ENCODE data around the gene LDAH.
A peak's percentile ranks its signal among the peaks of the same experiment; 100 is the strongest.

The LDAH gene

DNA sequence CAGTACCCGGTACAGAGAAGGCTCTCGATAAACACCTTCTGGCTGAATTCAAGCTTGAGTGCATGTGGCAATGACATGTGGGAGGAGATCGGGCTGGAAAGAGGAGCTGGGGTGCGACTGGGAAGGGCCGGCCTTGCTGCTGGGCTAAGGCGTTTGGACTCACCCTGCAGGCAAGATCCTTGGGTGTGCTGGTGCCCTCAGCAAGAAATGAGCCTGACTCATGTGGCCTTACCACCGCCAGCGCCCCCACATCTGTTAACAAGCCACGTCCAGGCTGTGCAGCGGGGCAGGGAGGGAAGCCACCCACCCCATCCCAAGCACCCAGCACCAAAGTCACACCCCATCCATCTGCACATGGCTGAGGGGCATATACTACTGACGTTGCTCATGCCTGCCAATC is 173.3 kb downstream of the LDAH start:
- H3K4me3 ChIP-seq (ENCODE audit: control insufficient read depth in 1 of 7, extremely low read depth in 1 of 7, insufficient read depth in 4 of 7, low read depth in 2 of 7, low read length in 6 of 7): peak overlapping the region in 1 of 7 experiments; percentile 85
- no peak overlapping the region for H3K27ac ChIP-seq (ENCODE audit: insufficient read depth in 1 of 2, low read depth in 1 of 2, low read length in 2 of 2, poor library complexity in 1 of 2, severe bottlenecking in 2 of 2)
- CTCF ChIA-PET: interaction anchor here (0.6 to 4.4 kb wide), 4 partner anchors 8 to 240 kb away, joined by 3 to 26 read pairs (median 8); no protein-coding TSS in a partner anchor
- H3K4me1 ChIP-seq (ENCODE audit: control extremely low read depth in 1 of 4, control insufficient read depth in 4 of 4, insufficient read depth in 4 of 4, low read length in 3 of 4): peaks cover 2 to 28% (median 18%) of the 10 kb centered on the region in 4 experiments
- H3K36me3 ChIP-seq (ENCODE audit: control insufficient read depth in 4 of 4, insufficient read depth in 4 of 4, low read length in 3 of 4): peaks cover 0 to 20% (median 5%) of the 10 kb centered on the region in 4 experiments
- POLR2A ChIA-PET: interaction anchor here (1.9 kb wide), 1 partner anchor 203 kb away, joined by 8 read pairs; the partner anchor contains the start of gene RHOB
- no peak for DNase-seq
- no peaks in the 10 kb centered on the region for H3K9me3 ChIP-seq (ENCODE audit: control extremely low read depth in 1 of 5, control insufficient read depth in 4 of 5, insufficient read depth in 2 of 5, low read depth in 1 of 5, low read length in 4 of 5)
- H3K27me3 ChIP-seq (replicated peaks in 2 of 5; ENCODE audit: control insufficient read depth in 4 of 5, insufficient read depth in 5 of 5, low read length in 4 of 5): no peaks in the 10 kb centered on the region
- WGBS (ENCODE audit: insufficient coverage): 98% methylated on average over 10 of the region's 11 CpGs

DNA sequence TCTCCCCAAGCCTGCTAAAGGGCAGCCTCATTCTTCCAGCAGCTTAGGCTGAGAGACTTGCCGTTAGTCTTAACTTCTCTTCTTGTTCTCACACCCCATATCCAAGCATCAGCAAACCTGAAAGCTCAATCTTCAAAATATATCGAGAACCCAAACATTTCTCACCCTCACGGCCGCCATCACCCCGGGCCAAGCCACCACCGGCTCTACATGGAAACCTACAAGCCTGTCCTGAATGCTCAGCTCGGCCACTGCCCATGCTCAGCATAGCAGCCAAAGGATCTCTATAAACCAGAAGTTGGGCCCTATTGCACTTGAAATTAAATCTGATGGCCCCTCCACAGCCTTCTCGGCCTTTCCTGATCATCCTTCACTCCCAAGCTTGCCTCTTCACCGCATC is 174.1 kb downstream of the LDAH start:
- Histone ChIP-seq H3K4me3 (ENCODE audit: control insufficient read depth in 1 of 7, extremely low read depth in 1 of 7, insufficient read depth in 4 of 7, low read depth in 2 of 7, low read length in 6 of 7) (no peak overlapping the region), H3K9me3 (ENCODE audit: control extremely low read depth in 1 of 5, control insufficient read depth in 4 of 5, insufficient read depth in 2 of 5, low read depth in 1 of 5, low read length in 4 of 5) (no peaks in the 10 kb centered on the region), H3K27ac (ENCODE audit: insufficient read depth in 1 of 2, low read depth in 1 of 2, low read length in 2 of 2, poor library complexity in 1 of 2, severe bottlenecking in 2 of 2) (no peak overlapping the region), H3K36me3 (ENCODE audit: control insufficient read depth in 4 of 4, insufficient read depth in 4 of 4, low read length in 3 of 4) (peaks cover 0 to 23% (median 9%) of the 10 kb centered on the region in 4 experiments), H3K4me1 (ENCODE audit: control extremely low read depth in 1 of 4, control insufficient read depth in 4 of 4, insufficient read depth in 4 of 4, low read length in 3 of 4) (peaks cover 2 to 22% (median 16%) of the 10 kb centered on the region in 4 experiments), H3K27me3 (replicated peaks in 2 of 5; ENCODE audit: control insufficient read depth in 4 of 5, insufficient read depth in 5 of 5, low read length in 4 of 5) (no peaks in the 10 kb centered on the region)
- over 99% methylated on average over 9 of the region's 9 CpGs for WGBS (ENCODE audit: insufficient coverage)
- POLR2A ChIA-PET: interaction anchor here (0.9 to 1.9 kb wide), 2 partner anchors 202 to 205 kb away, joined by 3 to 8 read pairs; partner anchors contain the start of gene RHOB
- no peak for DNase-seq
- CTCF ChIA-PET: interaction anchor here (0.6 to 4.4 kb wide), 8 partner anchors 8 to 237 kb away, joined by 3 to 26 read pairs (median 5); partner anchors contain the start of gene RHOB

DNA sequence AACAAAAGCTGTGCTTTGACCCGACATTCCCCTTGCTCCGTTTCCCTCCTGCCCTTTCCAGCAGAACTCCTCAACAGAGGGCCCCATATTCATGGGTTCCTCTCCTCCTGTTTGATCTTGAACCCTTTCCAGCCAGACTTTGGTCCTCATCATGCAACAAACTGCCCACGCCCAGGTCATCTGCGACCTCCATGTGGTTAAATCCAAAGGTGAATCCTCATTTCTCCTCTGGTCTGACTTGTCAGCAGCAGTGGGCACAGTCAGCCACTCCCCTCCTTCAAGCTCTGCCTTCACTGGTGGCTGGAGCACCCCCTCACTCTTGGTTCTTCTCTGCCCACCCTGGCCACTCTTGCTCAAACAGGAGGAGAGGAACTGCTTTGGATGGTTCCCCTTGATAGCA is 174.7 kb downstream of the LDAH start:
- 96% methylated on average over 4 of the region's 4 CpGs for WGBS (ENCODE audit: insufficient coverage)
- ChIA-PET CTCF (interaction anchor here (1.0 to 4.4 kb wide), 7 partner anchors 7 to 237 kb away, joined by 3 to 26 read pairs (median 5); partner anchors contain the start of gene RHOB), POLR2A (interaction anchor here (0.9 kb wide), 1 partner anchor 204 kb away, joined by 3 read pairs; no protein-coding TSS in a partner anchor)
- no peak overlapping the region for H3K27ac ChIP-seq (ENCODE audit: insufficient read depth in 1 of 2, low read depth in 1 of 2, low read length in 2 of 2, poor library complexity in 1 of 2, severe bottlenecking in 2 of 2)
- H3K4me1 ChIP-seq (ENCODE audit: control extremely low read depth in 1 of 4, control insufficient read depth in 4 of 4, insufficient read depth in 4 of 4, low read length in 3 of 4): peaks cover 2 to 23% (median 16%) of the 10 kb centered on the region in 4 experiments
- H3K9me3 ChIP-seq (ENCODE audit: control extremely low read depth in 1 of 5, control insufficient read depth in 4 of 5, insufficient read depth in 2 of 5, low read depth in 1 of 5, low read length in 4 of 5): no peaks in the 10 kb centered on the region
- peaks cover 0 to 23% (median 10%) of the 10 kb centered on the region in 4 experiments for H3K36me3 ChIP-seq (ENCODE audit: control insufficient read depth in 4 of 4, insufficient read depth in 4 of 4, low read length in 3 of 4)
- DNase-seq: no peak
- no peak overlapping the region for H3K4me3 ChIP-seq (ENCODE audit: control insufficient read depth in 1 of 7, extremely low read depth in 1 of 7, insufficient read depth in 4 of 7, low read depth in 2 of 7, low read length in 6 of 7)
- H3K27me3 ChIP-seq (replicated peaks in 2 of 5; ENCODE audit: control insufficient read depth in 4 of 5, insufficient read depth in 5 of 5, low read length in 4 of 5): no peaks in the 10 kb centered on the region

DNA sequence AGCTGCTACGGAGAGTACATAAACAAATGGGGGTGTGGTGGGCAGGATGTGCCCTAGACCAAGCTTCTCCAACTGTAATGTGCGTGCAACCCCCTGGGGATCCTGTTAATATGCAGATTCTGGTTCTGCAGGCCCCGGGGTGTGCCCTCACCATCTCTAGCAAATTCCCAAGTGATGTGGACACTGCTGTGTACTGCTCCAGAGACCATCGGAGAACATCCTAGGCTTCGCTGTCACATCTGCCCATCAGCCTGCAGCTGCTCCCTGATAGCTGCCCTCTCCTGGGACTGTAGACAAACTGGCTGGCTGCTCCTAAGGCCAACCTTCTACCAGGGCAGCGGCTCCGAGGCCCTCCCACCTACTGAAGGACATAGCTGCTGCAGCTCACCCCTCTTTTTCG is 175.2 kb downstream of the LDAH start:
- Histone ChIP-seq H3K4me3 (ENCODE audit: control insufficient read depth in 1 of 7, extremely low read depth in 1 of 7, insufficient read depth in 4 of 7, low read depth in 2 of 7, low read length in 6 of 7) (no peak overlapping the region), H3K27ac (ENCODE audit: insufficient read depth in 1 of 2, low read depth in 1 of 2, low read length in 2 of 2, poor library complexity in 1 of 2, severe bottlenecking in 2 of 2) (no peak overlapping the region), H3K36me3 (ENCODE audit: control insufficient read depth in 4 of 4, insufficient read depth in 4 of 4, low read length in 3 of 4) (peaks cover 0 to 23% (median 11%) of the 10 kb centered on the region in 4 experiments), H3K4me1 (ENCODE audit: control extremely low read depth in 1 of 4, control insufficient read depth in 4 of 4, insufficient read depth in 4 of 4, low read length in 3 of 4) (peaks cover 2 to 25% (median 16%) of the 10 kb centered on the region in 4 experiments), H3K9me3 (ENCODE audit: control extremely low read depth in 1 of 5, control insufficient read depth in 4 of 5, insufficient read depth in 2 of 5, low read depth in 1 of 5, low read length in 4 of 5) (no peaks in the 10 kb centered on the region), H3K27me3 (replicated peaks in 2 of 5; ENCODE audit: control insufficient read depth in 4 of 5, insufficient read depth in 5 of 5, low read length in 4 of 5) (no peaks in the 10 kb centered on the region)
- DNase-seq: no peak
- 95% methylated on average over 7 of the region's 8 CpGs for WGBS (ENCODE audit: insufficient coverage)
- CTCF ChIA-PET: interaction anchor here (1.5 to 1.8 kb wide), 4 partner anchors 10 to 236 kb away, joined by 4 to 10 read pairs (median 5); partner anchors contain the start of gene RHOB
- POLR2A ChIA-PET: interaction anchor here (0.5 kb wide), 1 partner anchor 676 kb away, joined by 8 read pairs; no protein-coding TSS in a partner anchor

DNA sequence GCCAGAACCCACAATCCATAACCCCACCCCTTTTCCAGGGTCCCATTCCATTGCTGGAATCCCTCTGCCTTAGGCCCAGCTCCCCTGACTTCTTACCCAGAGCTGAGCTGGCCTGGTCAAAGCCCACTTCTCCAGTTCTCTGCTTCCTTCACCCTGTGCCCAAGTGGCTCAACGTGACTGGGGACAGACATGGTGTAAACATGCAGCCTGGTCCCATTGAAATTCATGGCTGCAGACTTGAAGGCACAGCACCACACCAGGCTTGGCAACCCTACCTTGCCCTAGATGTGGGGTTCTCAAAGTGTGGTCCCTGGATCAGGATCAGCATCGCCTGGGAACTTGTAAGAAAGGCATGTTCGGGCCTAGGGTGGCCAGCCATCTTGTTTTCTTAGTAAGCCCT is 175.7 kb downstream of the LDAH start:
- WGBS (ENCODE audit: insufficient coverage): 100% methylated on average over 3 of the region's 3 CpGs

DNA sequence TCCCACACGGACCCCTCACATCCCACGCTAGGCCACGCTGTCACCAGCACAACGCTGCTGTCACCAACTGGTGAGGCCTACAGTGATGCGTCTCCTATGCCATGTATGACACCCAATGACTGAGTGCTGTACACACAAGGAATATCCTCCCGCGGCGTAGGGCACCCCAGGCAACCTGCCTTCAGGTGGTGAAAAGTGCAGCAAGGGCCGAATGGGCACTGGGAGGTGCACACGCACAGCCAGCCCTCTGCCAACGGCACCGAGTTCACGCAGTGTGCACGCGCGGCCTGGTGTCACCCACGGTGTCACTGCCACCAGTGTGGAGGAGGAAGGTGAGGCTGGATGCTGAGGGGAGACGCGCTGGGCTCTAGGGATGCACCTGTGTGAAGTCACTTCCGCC is 176.5 kb downstream of the LDAH start:
- DNase-seq: no peak
- ChIA-PET POLR2A (no interaction called here), CTCF (interaction anchor here (1.1 to 1.8 kb wide), 3 partner anchors 12 to 210 kb away, joined by 3 to 5 read pairs (median 3); no protein-coding TSS in a partner anchor)
- H3K4me3 ChIP-seq (ENCODE audit: control insufficient read depth in 1 of 7, extremely low read depth in 1 of 7, insufficient read depth in 4 of 7, low read depth in 2 of 7, low read length in 6 of 7): no peak overlapping the region
- H3K36me3 ChIP-seq (ENCODE audit: control insufficient read depth in 4 of 4, insufficient read depth in 4 of 4, low read length in 3 of 4): peaks cover 0 to 30% (median 12%) of the 10 kb centered on the region in 4 experiments
- no peak overlapping the region for H3K27ac ChIP-seq (ENCODE audit: insufficient read depth in 1 of 2, low read depth in 1 of 2, low read length in 2 of 2, poor library complexity in 1 of 2, severe bottlenecking in 2 of 2)
- WGBS (ENCODE audit: insufficient coverage): 99% methylated on average over 20 of the region's 20 CpGs
- no peaks in the 10 kb centered on the region for H3K9me3 ChIP-seq (ENCODE audit: control extremely low read depth in 1 of 5, control insufficient read depth in 4 of 5, insufficient read depth in 2 of 5, low read depth in 1 of 5, low read length in 4 of 5)
- peaks cover 2 to 20% (median 12%) of the 10 kb centered on the region in 4 experiments for H3K4me1 ChIP-seq (ENCODE audit: control extremely low read depth in 1 of 4, control insufficient read depth in 4 of 4, insufficient read depth in 4 of 4, low read length in 3 of 4)
- no peaks in the 10 kb centered on the region for H3K27me3 ChIP-seq (replicated peaks in 2 of 5; ENCODE audit: control insufficient read depth in 4 of 5, insufficient read depth in 5 of 5, low read length in 4 of 5)

More for the DNA sequence above, 175.7 kb downstream of the LDAH start:
- Histone ChIP-seq H3K27ac (ENCODE audit: insufficient read depth in 1 of 2, low read depth in 1 of 2, low read length in 2 of 2, poor library complexity in 1 of 2, severe bottlenecking in 2 of 2) (no peak overlapping the region), H3K9me3 (ENCODE audit: control extremely low read depth in 1 of 5, control insufficient read depth in 4 of 5, insufficient read depth in 2 of 5, low read depth in 1 of 5, low read length in 4 of 5) (no peaks in the 10 kb centered on the region), H3K4me3 (ENCODE audit: control insufficient read depth in 1 of 7, extremely low read depth in 1 of 7, insufficient read depth in 4 of 7, low read depth in 2 of 7, low read length in 6 of 7) (no peak overlapping the region), H3K4me1 (ENCODE audit: control extremely low read depth in 1 of 4, control insufficient read depth in 4 of 4, insufficient read depth in 4 of 4, low read length in 3 of 4) (peaks cover 2 to 25% (median 16%) of the 10 kb centered on the region in 4 experiments), H3K36me3 (ENCODE audit: control insufficient read depth in 4 of 4, insufficient read depth in 4 of 4, low read length in 3 of 4) (peaks cover 0 to 23% (median 11%) of the 10 kb centered on the region in 4 experiments), H3K27me3 (replicated peaks in 2 of 5; ENCODE audit: control insufficient read depth in 4 of 5, insufficient read depth in 5 of 5, low read length in 4 of 5) (no peaks in the 10 kb centered on the region)
- CTCF ChIA-PET: interaction anchor here (1.2 to 1.8 kb wide), 2 partner anchors 16 to 210 kb away, joined by 3 to 5 read pairs; no protein-coding TSS in a partner anchor
- no peak for DNase-seq
- POLR2A ChIA-PET: interaction anchor here (0.5 kb wide), 1 partner anchor 675 kb away, joined by 8 read pairs; no protein-coding TSS in a partner anchor

DNA sequence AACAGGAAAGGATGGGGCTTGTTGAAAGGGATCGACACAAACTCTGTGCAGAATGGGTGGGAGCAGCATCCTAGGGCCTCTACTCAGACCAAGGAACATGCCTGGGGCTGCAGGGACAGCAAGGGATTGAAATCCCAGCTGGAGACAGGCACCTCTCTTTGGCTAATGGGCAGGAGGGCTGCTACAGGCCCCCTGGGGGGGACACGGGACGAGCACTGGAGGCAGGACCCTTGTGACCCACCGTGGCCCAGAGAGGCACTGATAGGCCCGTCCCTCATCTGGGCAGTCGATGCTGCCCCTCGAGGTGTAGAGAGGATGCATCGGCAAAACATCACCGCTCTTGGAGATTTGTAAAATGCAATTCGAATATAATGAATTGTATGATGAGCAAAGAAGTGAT is 177.1 kb downstream of the LDAH start:
- no peak for DNase-seq
- WGBS (ENCODE audit: insufficient coverage): 98% methylated on average over 7 of the region's 10 CpGs
- CTCF ChIA-PET: interaction anchor here (0.6 to 1.8 kb wide), 3 partner anchors 12 to 46 kb away, joined by 3 to 5 read pairs (median 3); no protein-coding TSS in a partner anchor

More for the DNA sequence above, 177.1 kb downstream of the LDAH start:
- Histone ChIP-seq H3K4me3 (ENCODE audit: control insufficient read depth in 1 of 7, extremely low read depth in 1 of 7, insufficient read depth in 4 of 7, low read depth in 2 of 7, low read length in 6 of 7) (no peak overlapping the region), H3K27me3 (replicated peaks in 2 of 5; ENCODE audit: control insufficient read depth in 4 of 5, insufficient read depth in 5 of 5, low read length in 4 of 5) (no peaks in the 10 kb centered on the region), H3K4me1 (ENCODE audit: control extremely low read depth in 1 of 4, control insufficient read depth in 4 of 4, insufficient read depth in 4 of 4, low read length in 3 of 4) (peaks cover 2 to 17% (median 10%) of the 10 kb centered on the region in 4 experiments), H3K27ac (ENCODE audit: insufficient read depth in 1 of 2, low read depth in 1 of 2, low read length in 2 of 2, poor library complexity in 1 of 2, severe bottlenecking in 2 of 2) (no peak overlapping the region), H3K9me3 (ENCODE audit: control extremely low read depth in 1 of 5, control insufficient read depth in 4 of 5, insufficient read depth in 2 of 5, low read depth in 1 of 5, low read length in 4 of 5) (no peaks in the 10 kb centered on the region), H3K36me3 (ENCODE audit: control insufficient read depth in 4 of 4, insufficient read depth in 4 of 4, low read length in 3 of 4) (peaks cover 0 to 37% (median 15%) of the 10 kb centered on the region in 4 experiments)
- POLR2A ChIA-PET: interaction anchor here (0.5 kb wide), 1 partner anchor 45 kb away, joined by 4 read pairs; no protein-coding TSS in a partner anchor
